Stimulated activated CD8-positive, alpha-beta memory T cell treated with anti-CD3 and anti-CD28 coated beads, Interleukin-15, amount 100 ng/mL, for 48 hours (primary cell): Measurements from ENCODE around the gene CDK16.
A peak's percentile ranks its signal among the peaks of the same experiment; 100 is the strongest.

Experiments
- DNase-seq, 2 donors: peaks; one replicate each; pipeline ENCODE4 v3.0.0-alpha.2; 2020; ENCODE audit warnings: low read depth in 2 of 2

CDK16 gene

GRCh38 chrX:47227334-47227583 lies 8.8 kb downstream of the CDK16 start:
- DNase-seq: no peak

GRCh38 chrX:47228550-47229270 lies 10.2 kb downstream of the CDK16 start:
- DNase-seq: no peak

GRCh38 chrX:47229427-47229826 lies 10.9 kb downstream of the CDK16 start:
- DNase-seq: no peak

- DNase-seq: no peak
These were observed 11.8 kb downstream of the CDK16 start for GRCh38 chrX:47230136-47230868.

GRCh38 chrX:47231167-47231566 lies 12.7 kb downstream of the CDK16 start:
- no peak for DNase-seq

- no peak for DNase-seq
These were observed 13.8 kb downstream of the CDK16 start for GRCh38 chrX:47232197-47232802.

GRCh38 chrX:47232803-47233332 lies 14.4 kb downstream of the CDK16 start, which contains the start of gene USP11:
Gene USP11, plus strand, starts transcription at chrX:47233009. Its CDS starts 35 bp downstream, at chrX:47233044.
- DNase-seq: peak in 1 of 2 donors; percentile 41

GRCh38 chrX:47233333-47234113 lies 15.0 kb downstream of the CDK16 start:
- DNase-seq: peak; percentile 89

- DNase-seq: no peak
These were observed 16.1 kb downstream of the CDK16 start for GRCh38 chrX:47234583-47234982.

GRCh38 chrX:47235691-47236103 lies 17.2 kb downstream of the CDK16 start:
- DNase-seq: no peak

GRCh38 chrX:47239199-47239598 lies 20.7 kb downstream of the CDK16 start:
- DNase-seq: no peak

- DNase-seq: no peak
These were observed 21.5 kb downstream of the CDK16 start for GRCh38 chrX:47239898-47240545.

- no peak for DNase-seq
These were observed 22.1 kb downstream of the CDK16 start for GRCh38 chrX:47240619-47241018.

GRCh38 chrX:47241201-47242011 lies 22.9 kb downstream of the CDK16 start:
- no peak for DNase-seq

GRCh38 chrX:47242321-47242720 lies 23.8 kb downstream of the CDK16 start:
- no peak for DNase-seq

GRCh38 chrX:47243351-47243750 lies 24.9 kb downstream of the CDK16 start:
- no peak for DNase-seq

- DNase-seq: no peak
These were observed 26.2 kb downstream of the CDK16 start for GRCh38 chrX:47244676-47245075.

- DNase-seq: no peak
These were observed 26.7 kb downstream of the CDK16 start for GRCh38 chrX:47245156-47245555.

- peak in 1 of 2 donors; percentile 30 for DNase-seq
These were observed 28.9 kb downstream of the CDK16 start for GRCh38 chrX:47247206-47247998.

GRCh38 chrX:47247999-47248320 lies 29.5 kb downstream of the CDK16 start:
- DNase-seq: no peak
